ENCODE data around the gene SPN. TPM values are rescaled to one million over a fixed set of nuclear protein-coding genes. Genes with fewer than 3 reads are reported as not detected.

The SPN gene
- total RNA-seq, 2 experiments from 2014 or later, result 103 to 127 TPM

Other genes starting within 250 kb of the SPN start
- 10 to 100 TPM; 10.8 to 20.3 TPM for gene BOLA2, start 208.9 kb upstream of the SPN start, total RNA-seq
- gene SLX1B, start 208.7 kb upstream of the SPN start, total RNA-seq, result 100 to 1,000 TPM in 1 of 2 experiments, 10 to 100 TPM in 1; 66.8 to 125 TPM
- 1 to 10 TPM; 1.3 to 1.8 TPM for gene SULT1A4, start 203.3 kb upstream of the SPN start, total RNA-seq
- gene NPIPB12, start 156.8 kb upstream of the SPN start, total RNA-seq, result 10 to 100 TPM; 42.1 to 44.3 TPM
- 1 to 10 TPM; 5.7 to 6.8 TPM for gene QPRT, start 15.9 kb downstream of the SPN start, total RNA-seq
- 10 to 100 TPM; 21.3 to 22.0 TPM for gene C16orf54, start 82.7 kb downstream of the SPN start, total RNA-seq
- gene ZG16, start 115.0 kb downstream of the SPN start, total RNA-seq, result not detected
- gene KIF22, start 127.5 kb downstream of the SPN start, total RNA-seq, result 100 to 1,000 TPM; 153 to 168 TPM
- 100 to 1,000 TPM; 306 to 387 TPM for gene MAZ, start 143.3 kb downstream of the SPN start, total RNA-seq
- under 1 TPM; 0.64 to 0.93 TPM for gene PRRT2, start 148.9 kb downstream of the SPN start, total RNA-seq
- 10 to 100 TPM; 20.6 to 25.6 TPM for gene PAGR1, start 152.9 kb downstream of the SPN start, total RNA-seq
- gene MVP, start 157.2 kb downstream of the SPN start, total RNA-seq, result 100 to 1,000 TPM in 1 of 2 experiments, 10 to 100 TPM in 1; 86.2 to 101 TPM
- gene CDIPT, start 200.0 kb downstream of the SPN start, total RNA-seq, result 10 to 100 TPM; 35.1 to 50.0 TPM
- under 1 TPM; 0.27 to 0.42 TPM for gene SEZ6L2, start 236.3 kb downstream of the SPN start, total RNA-seq
- 1 to 10 TPM; 2.7 to 3.2 TPM for gene ASPHD1, start 237.2 kb downstream of the SPN start, total RNA-seq